Hepatocyte (in vitro differentiated cells): Measurements from ENCODE around the gene DENND6A.

Source experiments
- EZH2phosphoT487 ChIP-seq: fragments of 200-600 bp; sonication (generic); IDR thresholded peaks from one replicate; pipeline ENCODE4 v1.6.1; 2018; ENCODE audit warnings: antibody characterized with exemption, mild to moderate bottlenecking, low read depth, moderate library complexity; ENCODE audit not compliant: unreplicated experiment, severe bottlenecking
- TF ChIP-seq, protein P1 (sequence below): fragments of 200-600 bp; sonication (generic); IDR thresholded peaks from 2 replicates; pipeline ENCODE4 v1.5.1; 2016; ENCODE audit warnings: antibody characterized with exemption, mild to moderate bottlenecking; ENCODE audit not compliant: poor library complexity

DNA sequence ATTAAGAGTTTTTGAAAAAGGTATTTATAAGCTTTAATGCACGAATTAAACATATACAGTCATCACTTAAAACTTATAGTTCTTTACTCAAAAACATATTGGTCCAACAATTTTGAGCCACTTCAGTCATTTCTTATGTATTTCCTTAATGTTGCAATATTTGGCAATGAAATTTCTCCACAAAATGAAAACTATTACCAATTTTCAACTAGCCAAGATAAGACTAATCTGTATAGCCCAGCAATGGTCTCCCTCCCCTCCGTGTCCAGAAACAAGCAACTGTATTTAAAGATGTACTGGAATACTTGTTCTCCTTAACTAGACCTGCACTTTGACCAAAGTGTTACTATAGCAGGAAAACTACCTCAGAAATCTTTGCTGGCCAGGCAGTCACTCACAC, 105.0 kb downstream of the DENND6A start:
- TF ChIP-seq, protein P1, sequence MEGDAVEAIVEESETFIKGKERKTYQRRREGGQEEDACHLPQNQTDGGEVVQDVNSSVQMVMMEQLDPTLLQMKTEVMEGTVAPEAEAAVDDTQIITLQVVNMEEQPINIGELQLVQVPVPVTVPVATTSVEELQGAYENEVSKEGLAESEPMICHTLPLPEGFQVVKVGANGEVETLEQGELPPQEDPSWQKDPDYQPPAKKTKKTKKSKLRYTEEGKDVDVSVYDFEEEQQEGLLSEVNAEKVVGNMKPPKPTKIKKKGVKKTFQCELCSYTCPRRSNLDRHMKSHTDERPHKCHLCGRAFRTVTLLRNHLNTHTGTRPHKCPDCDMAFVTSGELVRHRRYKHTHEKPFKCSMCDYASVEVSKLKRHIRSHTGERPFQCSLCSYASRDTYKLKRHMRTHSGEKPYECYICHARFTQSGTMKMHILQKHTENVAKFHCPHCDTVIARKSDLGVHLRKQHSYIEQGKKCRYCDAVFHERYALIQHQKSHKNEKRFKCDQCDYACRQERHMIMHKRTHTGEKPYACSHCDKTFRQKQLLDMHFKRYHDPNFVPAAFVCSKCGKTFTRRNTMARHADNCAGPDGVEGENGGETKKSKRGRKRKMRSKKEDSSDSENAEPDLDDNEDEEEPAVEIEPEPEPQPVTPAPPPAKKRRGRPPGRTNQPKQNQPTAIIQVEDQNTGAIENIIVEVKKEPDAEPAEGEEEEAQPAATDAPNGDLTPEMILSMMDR, result no peak
- TF ChIP-seq EZH2phosphoT487, result no peak
